ENCODE measurements around the gene AAR2. TPM values are rescaled to one million over a fixed set of nuclear protein-coding genes. Genes with fewer than 3 reads are reported as not detected.

The AAR2 gene
- total RNA-seq, 1 experiment from 2014 or later = 29.1 TPM

DNA sequence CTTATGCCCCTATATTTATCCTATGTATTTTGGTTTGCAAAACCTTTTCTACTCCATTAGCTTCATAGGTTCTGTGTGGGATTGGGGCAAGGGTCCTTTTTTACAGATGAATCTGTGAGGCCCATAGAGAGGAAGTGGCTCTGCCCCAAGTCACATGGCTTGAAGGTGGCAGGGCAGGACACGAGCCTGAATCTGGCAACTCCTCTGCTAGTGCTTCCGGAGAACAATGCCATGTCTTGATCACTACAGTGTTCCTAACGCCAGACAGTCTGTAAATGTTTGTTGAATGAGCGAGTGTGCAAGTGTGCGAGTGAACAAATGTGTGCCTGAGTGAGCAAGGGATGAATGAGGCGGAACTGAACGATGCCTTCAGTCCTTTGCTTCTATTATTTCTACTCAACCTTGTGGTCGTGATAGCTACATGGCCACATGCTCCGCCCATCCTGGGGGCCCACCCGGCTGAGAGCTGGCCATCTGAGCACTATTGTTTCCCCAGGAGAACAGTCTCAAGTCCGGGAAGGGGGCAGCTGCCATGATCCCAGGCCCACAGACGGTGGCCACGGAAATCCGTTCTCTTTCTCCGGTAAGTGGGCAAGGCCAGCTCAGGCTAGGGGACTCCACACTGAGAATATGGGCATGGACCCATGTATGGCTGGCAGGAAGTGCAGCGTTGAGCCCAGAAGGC, 17.8 kb upstream of the AAR2 start:
- DNase-seq (ENCODE audit: low read depth) = no peak

DNA sequence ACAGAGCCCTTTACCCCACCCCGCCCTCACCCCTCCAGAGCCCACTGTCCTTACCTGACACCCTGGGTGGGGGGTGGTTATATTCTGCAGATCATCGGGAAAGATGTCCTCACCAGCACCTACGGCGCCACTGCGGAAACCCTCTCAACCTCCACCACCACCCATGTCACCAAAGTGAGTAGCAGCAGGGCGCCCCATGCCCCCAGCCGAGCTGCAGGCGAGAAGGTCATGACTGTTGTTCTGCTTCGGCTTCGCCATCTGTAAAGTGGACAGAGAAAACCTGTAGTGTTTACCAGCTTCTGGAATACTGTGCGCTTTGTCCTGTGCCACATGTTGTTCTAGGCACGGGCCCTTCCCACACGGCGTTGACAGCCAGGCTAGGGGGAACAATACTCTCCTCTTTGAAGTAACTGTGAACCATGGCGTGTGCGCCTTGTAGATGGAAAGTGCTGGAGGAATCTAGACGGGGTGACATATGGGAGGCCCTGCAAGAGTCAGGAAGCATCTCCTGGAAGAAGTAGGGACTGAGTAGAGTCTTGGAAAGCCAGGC, 16.5 kb upstream of the AAR2 start:
- no peak for DNase-seq (ENCODE audit: low read depth)

DNA sequence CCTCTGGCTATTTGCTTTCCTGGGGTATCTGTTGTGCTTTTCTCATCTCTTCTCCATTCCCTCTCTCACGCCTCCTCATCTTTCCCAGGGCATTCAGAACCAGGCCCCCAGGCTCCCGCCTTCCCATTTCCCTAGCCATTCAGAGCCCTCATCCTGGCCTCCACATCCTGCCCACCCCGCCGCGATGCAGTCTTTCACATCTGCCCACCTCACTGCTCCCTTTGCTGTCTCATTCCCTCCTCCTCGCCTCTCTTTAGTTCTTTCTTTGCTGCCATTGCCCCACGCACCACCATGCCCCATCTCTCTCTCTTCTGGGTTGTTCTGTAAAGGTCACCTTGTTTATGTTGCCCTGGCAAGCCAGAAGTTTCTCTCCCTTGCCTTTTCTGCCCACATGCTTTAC, 10.6 kb upstream of the AAR2 start:
- no peak for DNase-seq (ENCODE audit: low read depth)

DNA sequence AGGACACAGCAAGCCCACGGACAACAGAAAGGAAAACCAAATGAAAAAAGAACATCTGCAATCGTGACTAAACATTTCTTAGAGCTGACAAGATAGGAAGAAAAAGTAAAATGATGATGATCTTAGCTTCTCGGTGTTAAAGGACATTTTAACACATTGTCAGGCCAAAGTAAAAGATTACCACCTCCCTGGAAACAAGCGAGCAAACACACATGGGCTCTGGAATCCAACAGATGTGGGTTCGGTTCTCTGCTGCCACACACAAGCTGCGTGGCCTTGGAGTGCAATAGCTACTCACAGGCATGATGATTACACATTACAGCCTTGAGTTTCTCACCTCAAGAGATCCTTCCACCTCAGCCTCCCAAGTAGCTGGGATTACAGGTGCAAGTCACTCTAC, 7.5 kb upstream of the AAR2 start:
- DNase-seq (ENCODE audit: low read depth) = no peak

DNA sequence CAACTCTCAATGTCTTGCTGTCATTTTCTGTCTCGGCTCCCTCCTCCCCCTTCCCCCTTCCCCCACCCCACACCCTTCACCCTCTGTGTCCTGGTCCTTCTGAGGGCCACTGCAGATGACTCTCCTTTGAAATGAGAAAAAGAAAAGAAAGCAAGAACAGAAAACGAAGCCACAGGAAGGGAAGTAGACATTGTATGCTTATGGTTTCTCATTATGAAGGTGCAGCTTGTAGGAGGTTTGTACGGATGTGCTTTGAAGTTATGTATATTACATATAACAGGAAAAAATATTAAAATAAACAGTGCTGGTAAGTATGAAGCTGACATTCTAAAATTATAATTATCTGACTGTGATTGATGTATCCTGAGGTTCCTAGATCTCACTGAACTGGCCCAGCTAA, 6.3 kb upstream of the AAR2 start:
- DNase-seq (ENCODE audit: low read depth) = no peak

DNA sequence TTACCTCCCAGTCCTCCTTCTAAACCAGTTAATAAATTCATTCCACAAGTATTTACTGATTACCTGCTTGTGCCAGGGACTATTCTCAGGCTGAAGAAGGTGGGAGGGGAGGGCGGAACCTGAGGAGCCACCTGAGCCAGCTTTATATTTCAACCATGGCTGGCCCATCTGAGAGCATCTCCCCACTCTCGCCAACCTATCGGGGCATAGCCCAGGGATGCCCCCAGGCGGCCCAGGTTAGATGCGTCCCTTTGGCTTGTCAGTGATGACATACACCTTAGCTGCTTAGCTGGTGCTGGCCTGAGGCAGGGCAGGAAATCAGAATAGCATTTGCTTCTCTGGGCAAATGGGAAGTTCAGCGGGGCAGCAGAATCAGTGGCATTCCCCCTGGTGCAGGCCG, 4.9 kb upstream of the AAR2 start:
- DNase-seq (ENCODE audit: low read depth) = no peak

DNA sequence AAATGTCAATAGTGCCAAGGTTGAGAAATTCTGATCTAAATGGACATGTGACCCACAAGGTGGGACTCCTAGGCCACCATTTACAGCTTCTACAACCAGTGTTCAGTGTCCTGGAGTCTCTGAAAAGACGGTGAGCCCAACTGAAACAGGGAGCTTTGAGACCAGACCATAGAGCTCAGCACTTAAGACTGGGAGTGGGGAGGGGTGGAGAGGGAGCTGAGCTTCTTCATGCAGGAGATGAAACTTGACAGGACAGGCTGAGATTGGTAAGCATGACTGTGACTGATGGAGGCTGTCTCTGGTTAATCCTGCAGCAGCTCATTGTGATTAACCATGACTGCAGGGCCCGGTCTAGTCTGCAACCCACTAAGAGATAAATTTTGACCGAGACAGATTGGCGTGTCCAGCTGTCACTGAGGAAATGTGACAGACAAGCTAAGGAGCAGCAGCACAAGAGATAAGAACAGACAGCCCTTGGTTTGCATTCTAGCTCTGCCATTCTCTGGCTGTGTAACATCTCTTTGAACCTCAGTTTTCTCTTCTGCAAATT, 1.4 kb upstream of the AAR2 start:
- DNase-seq (ENCODE audit: low read depth) = no peak

DNA sequence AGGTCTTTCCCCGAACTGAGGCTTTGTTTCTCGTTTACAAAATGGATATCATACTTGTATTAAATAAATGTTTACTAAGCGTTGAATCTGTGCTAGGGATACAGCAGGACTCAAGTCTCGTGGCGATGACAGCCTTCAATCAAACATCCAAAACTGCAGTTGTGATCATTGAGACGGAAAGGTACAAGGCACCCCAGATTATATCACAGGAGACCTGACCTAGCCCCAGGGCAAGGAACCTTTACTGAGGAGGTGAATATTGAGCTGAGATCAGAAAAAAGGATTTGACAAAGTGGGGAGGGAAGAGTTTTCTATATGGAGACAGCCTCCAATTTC, 476 bp downstream of the AAR2 start:
- no peak for DNase-seq (ENCODE audit: low read depth)

DNA sequence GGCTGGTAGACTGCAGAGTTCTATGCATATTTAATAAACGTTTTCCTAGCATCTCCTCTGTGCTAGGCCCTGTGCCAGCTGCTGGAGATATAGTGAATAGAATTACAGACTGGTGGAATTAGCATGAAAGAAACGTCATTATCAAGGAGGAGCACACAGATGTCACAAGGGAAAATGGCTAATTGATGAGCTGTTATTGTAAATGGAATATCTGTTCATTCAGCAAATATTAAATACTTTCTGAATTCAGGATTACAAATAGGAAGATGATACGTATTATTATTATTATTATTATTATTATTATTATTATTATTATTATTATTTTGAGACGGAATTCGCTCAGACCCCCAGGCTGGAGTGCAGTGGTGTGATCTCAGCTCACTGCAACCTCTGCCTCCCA, 1.2 kb downstream of the AAR2 start:
- DNase-seq (ENCODE audit: low read depth) = no peak

DNA sequence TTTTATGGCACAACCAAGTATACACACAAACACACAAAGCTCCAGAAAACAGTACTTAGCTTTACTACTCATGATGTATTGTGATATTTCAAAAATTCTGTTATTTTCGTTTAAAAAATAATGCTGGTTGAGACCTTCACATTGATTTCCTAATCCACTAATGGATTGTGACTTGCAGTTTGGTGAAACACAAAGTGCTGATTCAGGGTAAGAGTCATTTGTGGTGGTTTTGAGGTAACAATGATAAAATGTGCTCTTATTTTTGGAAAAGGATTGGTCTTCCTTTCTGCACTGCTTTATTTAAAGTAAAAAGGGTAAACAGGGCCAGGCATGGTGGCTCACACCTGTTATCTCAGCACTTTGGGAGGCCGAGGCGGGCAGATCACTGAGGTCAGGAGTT, 1.9 kb downstream of the AAR2 start:
- DNase-seq (ENCODE audit: low read depth) = no peak

DNA sequence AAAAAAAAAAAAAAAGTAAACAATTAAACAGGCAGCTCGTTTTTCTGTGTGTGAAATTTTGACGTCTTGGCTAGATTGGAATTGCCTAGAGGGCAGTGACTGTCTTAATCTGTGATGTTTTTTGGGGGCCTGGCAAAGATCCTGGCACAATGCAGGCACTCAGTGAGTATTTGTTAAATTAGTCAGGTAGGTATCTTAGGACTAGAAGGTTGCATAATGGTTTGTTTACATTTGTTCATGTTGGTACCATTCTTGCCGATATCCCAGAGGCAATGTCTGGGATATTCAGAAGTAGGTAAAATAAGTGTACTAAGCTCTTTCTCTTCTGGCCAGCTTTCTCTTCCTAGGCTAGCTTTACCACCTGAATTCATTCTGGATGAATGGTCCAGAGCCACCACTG, 2.5 kb downstream of the AAR2 start:
- no peak for DNase-seq (ENCODE audit: low read depth)

DNA sequence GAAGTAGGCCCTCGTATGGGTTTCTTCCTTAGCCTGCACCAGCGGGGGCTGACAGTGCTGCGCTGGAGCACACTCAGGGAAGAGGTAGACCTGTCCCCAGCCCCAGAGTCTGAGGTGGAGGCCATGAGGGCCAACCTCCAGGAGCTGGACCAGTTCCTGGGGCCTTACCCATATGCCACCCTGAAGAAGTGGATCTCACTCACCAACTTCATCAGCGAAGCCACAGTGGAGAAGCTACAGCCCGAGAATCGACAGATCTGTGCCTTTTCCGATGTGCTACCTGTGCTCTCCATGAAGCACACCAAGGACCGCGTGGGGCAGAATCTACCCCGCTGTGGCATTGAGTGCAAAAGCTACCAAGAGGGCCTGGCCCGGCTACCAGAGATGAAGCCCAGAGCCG, 3.8 kb downstream of the AAR2 start:
- no peak for DNase-seq (ENCODE audit: low read depth)

DNA sequence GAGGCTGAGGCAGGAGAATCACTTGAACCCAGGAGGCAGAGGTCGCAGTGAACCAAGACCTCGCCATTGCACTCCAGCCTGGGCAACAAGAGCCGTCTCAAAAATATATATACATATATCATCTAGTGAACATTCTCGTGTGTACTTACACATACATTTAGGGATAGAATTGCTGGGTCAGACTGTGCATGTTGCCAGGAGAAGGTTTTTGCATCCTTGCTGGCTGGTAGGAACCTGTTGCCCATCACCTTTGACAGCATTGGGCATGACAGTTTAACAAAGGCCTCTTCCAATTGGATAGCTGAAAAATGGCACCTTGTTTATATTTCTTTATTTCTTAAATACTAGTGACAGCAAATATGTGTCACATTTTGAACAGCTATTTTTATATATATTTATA, 5.4 kb downstream of the AAR2 start:
- DNase-seq (ENCODE audit: low read depth) = no peak

DNA sequence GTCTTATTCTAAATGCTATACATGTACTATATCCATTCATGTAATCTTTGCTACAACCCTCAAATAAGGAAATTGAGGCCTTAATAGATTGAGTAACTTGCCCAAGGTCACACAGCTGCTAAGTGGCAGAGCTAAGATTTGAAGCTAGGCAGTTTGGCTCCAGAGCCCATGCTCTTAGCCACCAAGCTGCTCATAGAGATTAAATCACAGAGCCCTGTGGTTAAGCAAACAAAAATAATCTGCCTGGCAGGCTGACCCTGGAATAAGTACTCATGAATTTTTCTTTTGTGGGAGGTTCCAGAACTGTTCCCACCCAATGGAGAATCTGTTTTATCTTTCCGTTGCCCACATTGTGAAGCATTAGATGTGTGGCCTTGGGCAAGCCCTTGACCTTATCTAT, 7.4 kb downstream of the AAR2 start:
- DNase-seq (ENCODE audit: low read depth) = no peak

DNA sequence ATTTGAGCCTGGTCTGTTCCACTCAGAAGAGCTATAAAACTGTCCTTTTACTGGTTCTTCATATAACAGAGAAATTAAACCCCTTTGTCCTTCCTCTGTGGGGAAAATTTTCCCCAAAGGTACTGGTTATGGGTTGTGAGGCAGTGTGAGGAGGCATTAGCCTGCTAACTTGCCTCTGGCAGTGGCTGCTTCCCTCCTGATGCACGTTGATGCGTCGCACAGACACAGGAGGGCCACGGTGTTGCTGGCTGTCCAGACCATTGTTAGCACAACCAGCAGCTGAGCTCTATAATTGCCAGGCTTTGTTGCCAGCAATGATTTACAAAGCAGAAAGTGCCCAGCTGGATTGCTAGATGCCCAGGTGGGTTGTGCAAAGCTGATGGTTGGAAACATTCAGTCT, 10.1 kb downstream of the AAR2 start:
- no peak for DNase-seq (ENCODE audit: low read depth)

DNA sequence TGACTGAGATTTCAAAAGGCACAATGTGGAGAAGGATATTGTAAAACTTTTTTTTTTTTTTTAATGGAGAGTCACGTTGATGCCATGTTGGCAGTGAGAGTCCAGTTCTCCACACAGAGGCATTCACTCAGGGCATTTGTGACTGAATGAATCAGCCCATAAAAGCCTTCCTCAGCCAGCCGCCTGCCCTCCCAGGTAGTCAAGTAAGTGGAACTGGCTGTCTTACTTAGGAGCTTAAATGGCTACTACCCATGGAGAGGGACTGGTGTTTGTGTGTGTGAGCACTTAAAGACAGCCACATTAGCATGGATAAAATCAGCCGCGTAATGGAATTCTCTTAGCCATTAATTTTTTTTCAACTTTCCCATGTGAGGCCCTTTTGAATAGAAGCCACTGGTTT, 12.6 kb downstream of the AAR2 start:
- no peak for DNase-seq (ENCODE audit: low read depth)

DNA sequence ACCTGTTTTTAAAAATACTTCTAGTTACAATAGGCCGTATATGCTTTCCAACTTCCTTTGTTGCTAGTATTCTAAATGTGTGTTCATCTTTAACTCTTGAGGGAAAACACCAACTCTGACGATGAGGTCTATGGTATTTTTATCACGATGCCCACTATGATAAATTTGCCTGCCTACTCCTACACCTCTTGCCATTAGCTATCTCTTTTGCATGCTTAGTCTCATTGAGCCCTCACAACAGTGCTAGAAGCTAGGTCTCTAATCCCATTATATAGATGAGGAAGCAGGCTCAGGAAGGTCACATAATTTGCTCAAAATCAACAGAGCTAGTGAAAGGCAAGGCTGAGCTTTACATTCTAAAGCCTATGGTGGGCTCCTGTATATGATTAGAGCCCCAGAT, 13.2 kb downstream of the AAR2 start:
- no peak for DNase-seq (ENCODE audit: low read depth)

DNA sequence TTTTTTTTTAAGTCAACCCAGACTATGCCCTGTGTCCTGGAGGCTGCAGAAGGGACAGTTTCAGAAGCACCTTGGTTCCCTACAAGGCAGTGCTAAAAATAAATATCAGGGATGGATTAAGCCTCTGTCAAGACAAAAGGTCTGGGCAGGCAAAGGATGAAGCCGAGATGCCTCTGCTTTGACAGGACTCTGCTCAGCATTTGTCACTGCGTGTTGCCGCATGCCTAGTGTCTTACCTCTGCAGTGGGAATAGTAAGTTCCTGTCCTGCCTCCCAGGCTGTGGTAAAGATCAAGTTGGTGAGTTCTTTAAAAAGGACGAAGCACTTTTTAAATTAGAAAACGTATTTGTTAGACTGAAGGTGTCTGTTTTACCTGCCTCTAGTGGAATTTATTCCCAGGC, 15.1 kb downstream of the AAR2 start:
- no peak for DNase-seq (ENCODE audit: low read depth)

DNA sequence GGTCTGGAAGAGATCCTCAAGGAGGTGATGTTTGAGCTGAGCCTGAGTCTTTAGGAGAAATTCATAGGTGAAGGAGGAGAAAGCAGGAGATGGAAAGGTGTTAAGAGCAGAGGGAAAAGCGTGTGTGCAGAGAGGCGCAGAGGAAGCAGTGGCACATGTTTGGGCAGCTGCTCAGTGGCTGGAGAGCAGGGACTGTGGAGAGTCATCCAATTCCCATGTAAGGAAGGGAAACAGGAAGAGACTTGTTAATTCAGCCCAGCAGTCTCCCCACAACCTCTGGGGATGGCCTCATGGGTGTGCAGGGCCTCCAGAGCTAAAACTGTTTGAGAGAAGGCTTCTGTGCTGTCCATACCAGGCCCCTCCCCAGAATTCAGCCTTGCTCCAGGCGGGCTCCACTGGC, 16.2 kb downstream of the AAR2 start:
- no peak for DNase-seq (ENCODE audit: low read depth)

DNA sequence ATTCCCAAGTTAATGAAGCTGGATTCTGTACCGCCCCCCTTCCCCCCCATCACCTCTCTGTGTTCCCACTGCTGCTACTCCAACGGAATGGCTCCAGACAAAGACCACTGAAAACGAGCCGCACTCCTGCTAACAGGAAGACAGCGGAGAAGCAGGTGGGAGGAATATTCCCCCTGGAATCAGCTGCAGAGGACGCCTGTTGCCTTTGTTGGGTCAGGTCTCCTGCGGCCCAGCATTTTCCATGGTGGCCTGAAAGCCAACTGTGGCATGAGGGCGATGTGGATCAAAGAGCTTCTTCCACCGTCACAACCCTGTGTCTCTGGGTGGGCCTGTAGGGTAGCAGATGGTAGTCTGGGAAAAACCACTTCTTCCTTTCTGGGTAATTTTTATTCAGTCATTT, 16.8 kb downstream of the AAR2 start:
- no peak for DNase-seq (ENCODE audit: low read depth)

DNA sequence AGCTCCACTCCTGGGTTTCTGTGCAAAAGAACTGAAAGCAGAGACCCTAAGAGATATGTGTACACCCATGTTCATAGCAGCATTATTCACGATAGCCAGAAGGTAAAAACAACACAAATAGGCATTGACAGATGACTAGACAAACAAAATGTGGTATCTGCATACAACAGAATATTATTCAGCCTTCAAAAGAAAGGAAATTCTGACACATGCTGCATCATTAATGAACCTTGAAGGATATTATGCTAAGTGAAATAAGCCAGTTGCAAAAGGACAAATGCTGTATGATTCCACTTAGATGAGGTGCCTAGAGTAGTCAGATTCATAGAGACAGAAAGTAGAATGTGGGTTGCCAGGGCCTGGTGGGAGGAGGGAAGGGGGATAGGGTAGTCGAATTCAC, 17.8 kb downstream of the AAR2 start:
- no peak for DNase-seq (ENCODE audit: low read depth)

DNA sequence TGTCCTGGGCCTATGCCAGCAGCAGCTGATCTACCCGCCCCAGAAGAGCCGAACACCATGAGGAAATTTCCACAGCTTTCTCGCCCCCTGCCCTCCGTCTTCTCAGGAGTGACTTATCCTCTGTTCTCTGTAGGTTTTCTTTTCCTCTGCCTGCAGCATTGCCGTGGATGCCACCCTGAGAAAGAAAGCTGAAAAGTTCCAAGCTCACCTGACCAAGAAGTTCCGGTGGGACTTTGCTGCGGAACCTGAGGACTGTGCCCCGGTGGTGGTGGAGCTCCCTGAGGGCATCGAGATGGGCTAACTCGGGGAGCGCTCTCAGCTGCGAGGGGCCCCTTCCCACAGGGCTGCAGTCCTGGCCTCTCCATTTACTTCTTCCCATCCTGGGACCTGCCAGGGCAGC, 19.2 kb downstream of the AAR2 start:
- DNase-seq (ENCODE audit: low read depth) = no peak

DNA sequence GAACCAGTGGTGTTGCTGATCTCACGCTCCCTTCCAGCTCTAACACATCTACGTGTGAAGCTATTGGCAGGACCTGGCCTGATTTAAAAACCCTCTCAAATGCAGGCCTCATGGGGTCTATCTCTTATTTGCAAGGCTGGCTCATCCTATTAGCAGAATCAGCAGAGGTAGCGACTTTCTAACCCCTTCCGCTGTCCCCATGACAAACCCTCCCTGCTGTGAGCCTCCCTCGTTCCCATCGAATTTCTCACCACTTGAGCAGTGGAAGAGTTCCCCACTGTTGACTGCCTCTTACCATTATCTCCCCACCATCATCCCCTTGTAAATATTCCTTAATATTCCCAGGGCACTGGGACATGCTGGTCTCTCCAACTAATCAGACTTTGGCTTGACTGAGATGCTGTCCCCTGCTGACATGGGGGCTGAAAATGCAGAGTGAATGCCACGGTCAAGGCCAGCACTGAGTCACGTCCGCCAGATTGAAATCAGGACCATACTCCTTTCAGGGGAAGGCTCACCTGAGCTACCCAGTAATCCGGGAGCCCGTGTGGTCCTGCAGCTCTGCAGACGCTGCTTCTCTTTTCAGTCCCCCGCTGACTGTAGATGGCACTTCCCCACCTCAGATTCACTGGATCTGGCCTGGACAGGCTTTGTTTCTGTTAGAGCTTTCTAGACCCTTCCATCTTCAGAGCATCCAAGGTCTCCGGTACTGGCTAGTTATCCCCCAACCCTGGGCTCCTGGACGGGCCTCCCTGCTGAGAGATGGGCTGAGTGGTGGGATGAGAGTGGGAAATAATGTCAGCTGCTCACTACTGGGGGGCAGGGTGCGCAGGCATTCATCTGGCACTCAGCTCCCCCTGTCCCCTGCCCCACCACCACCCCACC, 23.1 kb downstream of the AAR2 start:
- DNase-seq (ENCODE audit: low read depth) = no peak
